HEK293 (cell line): ENCODE data around the gene SH3PXD2B.
A peak's percentile ranks its signal among the peaks of the same experiment; 100 is the strongest.

Source experiments
- CTCF ChIA-PET: fragments of 350-600 bp; formaldehyde crosslinking; extraction: SDS; loops from one replicate; lab custom pipeline; 2021; ENCODE audit warnings: antibody characterized with exemption; lab: Yijun Ruan, JAX
- POLR2A ChIA-PET: fragments of 300-600 bp; formaldehyde crosslinking; extraction: SDS; loops from one replicate; lab custom pipeline; 2020; ENCODE audit warnings: antibody characterized with exemption, inconsistent platforms; lab: Yijun Ruan, JAX
- H3K27ac ChIP-seq: fragments of 200-500 bp; sonication (Bioruptor generic); 2 replicates; pipeline ENCODE4 v1.5.1; 2014; ENCODE audit warnings: low read depth, low read length, control low read depth, inconsistent platforms; ENCODE audit errors: extremely low read depth
- H3K36me3 ChIP-seq, 2 experiments: fragments of 200-500 bp in 1 of 2; sonication (Bioruptor generic) in 1 of 2; 1 replicate in 1 of 2; 2 replicates in 1 of 2; pipeline ENCODE4 v1.5.1; 2014 to 2017; ENCODE audit warnings: inconsistent platforms in 2 of 2, low read length in 2 of 2; ENCODE audit not compliant: control insufficient read depth in 2 of 2, insufficient read depth in 1 of 2
- H3K4me1 ChIP-seq: fragments of 200-500 bp; sonication (Bioruptor generic); 2 replicates; pipeline ENCODE4 v1.5.1; 2014; ENCODE audit warnings: mild to moderate bottlenecking, low read length, inconsistent platforms; ENCODE audit not compliant: control insufficient read depth, insufficient read depth
- H3K4me3 ChIP-seq: 2 replicates; pipeline ENCODE4 v1.5.1; 2011; ENCODE audit warnings: low read depth, mild to moderate bottlenecking, control low read depth, low read length, moderate library complexity
- H3K9me3 ChIP-seq: fragments of 200-500 bp; sonication (Bioruptor generic); 2 replicates; pipeline ENCODE4 v1.5.1; 2014; ENCODE audit warnings: low read depth, low read length, inconsistent platforms; ENCODE audit not compliant: control insufficient read depth, insufficient read depth
- ATF2 ChIP-seq: fragments of 450-650 bp; formaldehyde crosslinking; IDR thresholded peaks from 2 replicates; pipeline ENCODE4 v1.5.1; 2016; ENCODE audit warnings: missing biosample characterization, missing genetic modification characterization, low read depth
- CTCF ChIP-seq: fragments of 450-650 bp; formaldehyde crosslinking; IDR thresholded peaks from 2 replicates; pipeline ENCODE4 v1.5.1; 2016; ENCODE audit warnings: missing biosample characterization, missing genetic modification characterization
- OSR2 ChIP-seq: fragments of 450-650 bp; formaldehyde crosslinking; IDR thresholded peaks from 2 replicates; pipeline ENCODE4 v1.5.1; 2016; ENCODE audit warnings: missing biosample characterization, missing genetic modification characterization
- SP7 ChIP-seq: fragments of 450-650 bp; formaldehyde crosslinking; IDR thresholded peaks from 2 replicates; pipeline ENCODE4 v1.5.1; 2016; ENCODE audit warnings: missing biosample characterization, missing genetic modification characterization
- YY2 ChIP-seq: fragments of 450-650 bp; formaldehyde crosslinking; IDR thresholded peaks from 2 replicates; pipeline ENCODE4 v1.5.1; 2016; ENCODE audit warnings: missing biosample characterization, missing genetic modification characterization
- ZBTB17 ChIP-seq: fragments of 450-650 bp; formaldehyde crosslinking; IDR thresholded peaks from 2 replicates; pipeline ENCODE4 v1.5.1; 2016; ENCODE audit warnings: missing biosample characterization, missing genetic modification characterization
- ZBTB26 ChIP-seq: fragments of 450-650 bp; formaldehyde crosslinking; optimal IDR thresholded peaks from 2 replicates; pipeline ENCODE3; 2016; ENCODE audit warnings: missing biosample characterization, mild to moderate bottlenecking, missing genetic modification characterization
- ZBTB49 ChIP-seq: fragments of 450-650 bp; formaldehyde crosslinking; IDR thresholded peaks from 2 replicates; pipeline ENCODE4 v1.5.1; 2016; ENCODE audit warnings: missing biosample characterization, missing genetic modification characterization, low read depth
- ZBTB6 ChIP-seq: fragments of 450-650 bp; formaldehyde crosslinking; IDR thresholded peaks from 2 replicates; pipeline ENCODE4 v1.5.1; 2017; ENCODE audit warnings: missing biosample characterization, missing genetic modification characterization
- ZBTB7A ChIP-seq: fragments of 450-650 bp; formaldehyde crosslinking; IDR thresholded peaks from 2 replicates; pipeline ENCODE4 v1.5.1; 2016; ENCODE audit warnings: low read depth, missing biosample characterization, missing genetic modification characterization
- ZBTB8A ChIP-seq: fragments of 450-650 bp; formaldehyde crosslinking; IDR thresholded peaks from 2 replicates; pipeline ENCODE4 v1.5.1; 2016; ENCODE audit warnings: missing biosample characterization, missing genetic modification characterization
- ZNF2 ChIP-seq: fragments of 450-650 bp; formaldehyde crosslinking; IDR thresholded peaks from 2 replicates; pipeline ENCODE4 v1.5.1; 2016; ENCODE audit warnings: missing biosample characterization, missing genetic modification characterization
- ZNF211 ChIP-seq: fragments of 450-650 bp; formaldehyde crosslinking; IDR thresholded peaks from 2 replicates; pipeline ENCODE4 v1.5.1; 2016; ENCODE audit warnings: low read depth, missing biosample characterization, missing genetic modification characterization
- ZNF24 ChIP-seq: fragments of 450-650 bp; formaldehyde crosslinking; IDR thresholded peaks from 2 replicates; pipeline ENCODE4 v1.5.1; 2016; ENCODE audit warnings: missing biosample characterization, missing genetic modification characterization
- ZNF335 ChIP-seq: fragments of 450-650 bp; formaldehyde crosslinking; conservative IDR thresholded peaks from 2 replicates; pipeline ENCODE4 v1.5.1; 2016; ENCODE audit warnings: missing biosample characterization, missing genetic modification characterization
- ZNF394 ChIP-seq: fragments of 450-650 bp; formaldehyde crosslinking; IDR thresholded peaks from 2 replicates; pipeline ENCODE4 v1.5.1; 2016; ENCODE audit warnings: missing biosample characterization, missing genetic modification characterization, mild to moderate bottlenecking, moderate library complexity, borderline replicate concordance
- ZNF558 ChIP-seq: fragments of 450-650 bp; formaldehyde crosslinking; IDR thresholded peaks from 2 replicates; pipeline ENCODE4 v1.5.1; 2016; ENCODE audit warnings: missing biosample characterization, missing genetic modification characterization
- ZNF561 ChIP-seq: fragments of 450-650 bp; IDR thresholded peaks from 2 replicates; pipeline ENCODE4 v1.5.1; 2018; ENCODE audit warnings: missing biosample characterization, missing genetic modification characterization, borderline replicate concordance
- ZNF654 ChIP-seq: fragments of 450-650 bp; formaldehyde crosslinking; IDR thresholded peaks from 2 replicates; pipeline ENCODE4 v1.5.1; 2016; ENCODE audit warnings: low read depth, missing biosample characterization, missing genetic modification characterization
- ZNF660 ChIP-seq: fragments of 450-650 bp; IDR thresholded peaks from 2 replicates; pipeline ENCODE4 v1.5.1; 2018; ENCODE audit warnings: missing biosample characterization, mild to moderate bottlenecking, missing genetic modification characterization
- ZNF664 ChIP-seq: fragments of 450-650 bp; formaldehyde crosslinking; IDR thresholded peaks from 2 replicates; pipeline ENCODE4 v1.5.1; 2016; ENCODE audit warnings: missing biosample characterization, missing genetic modification characterization
- ZNF791 ChIP-seq: fragments of 450-650 bp; formaldehyde crosslinking; IDR thresholded peaks from 2 replicates; pipeline ENCODE4 v1.5.1; 2016; ENCODE audit warnings: missing biosample characterization, missing genetic modification characterization
- ZSCAN30 ChIP-seq: fragments of 450-650 bp; IDR thresholded peaks from 2 replicates; pipeline ENCODE4 v1.5.1; 2018; ENCODE audit warnings: missing biosample characterization, mild to moderate bottlenecking, missing genetic modification characterization, moderate library complexity

Gene SH3PXD2B

GRCh38 chr5:172479034-172479783, 24.9 kb upstream of the SH3PXD2B start:
- no peaks in the 10 kb centered on the region for H3K4me1 ChIP-seq
- H3K9me3 ChIP-seq = no peaks in the 10 kb centered on the region
- H3K27ac ChIP-seq = no peak overlapping the region
- H3K36me3 ChIP-seq = no peaks in the 10 kb centered on the region
- no peak for TF ChIP-seq ZNF791 (tag by site-specific recombination)
- 0 out of 2 replicates have a peak, but pooled peaks have one; percentile 33 for TF ChIP-seq ZSCAN30 (tag by site-specific recombination)
- TF ChIP-seq ZBTB8A (tag by site-specific recombination) = peak; percentile 71
- TF ChIP-seq ZNF335 (tag by site-specific recombination) = 0 out of 2 replicates have a peak, but pooled peaks have one; percentile 35
- TF ChIP-seq ZNF394 = peak; percentile 25; the same call in 1 of the 2 replicates
- no peak for TF ChIP-seq ZBTB49 (tag by site-specific recombination)
- TF ChIP-seq ZBTB17 = peak; percentile 59
- TF ChIP-seq ZNF660 (tag by site-specific recombination) = peak; percentile 74; the same call in 1 of the 2 replicates
- peak; percentile 7 for TF ChIP-seq ZBTB26 (tag by site-specific recombination)
- TF ChIP-seq ZNF561 (tag by site-specific recombination) = peak; percentile 41; the same call in 1 of the 2 replicates
- no peak for TF ChIP-seq ZBTB7A
- no peak for TF ChIP-seq ZBTB6 (tag by site-specific recombination)
- TF ChIP-seq YY2 (tag by site-specific recombination) = no peak
- TF ChIP-seq ZNF211 = no peak
- TF ChIP-seq ZNF2 (tag by site-specific recombination) = no peak
- no peak for TF ChIP-seq ZNF24
- TF ChIP-seq ZNF654 (tag by site-specific recombination) = peak; percentile 95
- peak; percentile 97 for TF ChIP-seq CTCF (tag by site-specific recombination)
- TF ChIP-seq SP7 = 0 out of 2 replicates have a peak, but pooled peaks have one; percentile 11
- 0 out of 2 replicates have a peak, but pooled peaks have one; percentile 21 for TF ChIP-seq ATF2 (tag by site-specific recombination)
- TF ChIP-seq ZNF664 (tag by site-specific recombination) = 0 out of 2 replicates have a peak, but pooled peaks have one; percentile 53
- no peak for TF ChIP-seq OSR2 (tag by site-specific recombination)
- TF ChIP-seq ZNF558 (tag by site-specific recombination) = no peak
- CTCF ChIA-PET = interaction anchor here (0.6 to 7.0 kb wide), 24 partner anchors 20 to 1174 kb away, joined by 3 to 159 read pairs (median 4); no protein-coding TSS in a partner anchor
- H3K4me3 ChIP-seq = no peak overlapping the region
- POLR2A ChIA-PET = no interaction called here
